GM12878 (cell line): ENCODE data around the gene EHMT2. TPM values are rescaled to one million over a fixed set of nuclear protein-coding genes. Genes with fewer than 3 reads are reported as not detected.

Source experiments
- ATAC-seq: fragments of 200-7000 bp; cut with Tn5 transposase; 3 replicates; pipeline ENCODE4 v1.9.1; 2020; ENCODE audit warnings: mild to moderate bottlenecking, moderate library complexity
- BruUV-seq: library from RNA; stranded (reverse); fragments of 400-500 nt; replicated peaks from 2 replicates; lab custom pipeline; 2021; lab: Mats Ljungman, UMichigan
- CTCF ChIA-PET: fragments of 300-600 bp; sonication (Branson Sonifier 250); formaldehyde crosslinking; extraction: SDS; loops from one replicate; lab custom pipeline; 2021; ENCODE audit warnings: inconsistent platforms; lab: Yijun Ruan, JAX
- POLR2A ChIA-PET: fragments of 350-600 bp; formaldehyde crosslinking; extraction: SDS; loops from one replicate; lab custom pipeline; 2021; ENCODE audit warnings: inconsistent platforms; lab: Charles Lee
- RAD21 ChIA-PET: fragments of 300-600 bp; sonication (Branson Sonifier 250); formaldehyde crosslinking; loops from one replicate; lab custom pipeline; 2023; ENCODE audit warnings: antibody characterized with exemption; ENCODE audit not compliant: unreplicated experiment; lab: Charles Lee
- SMC1A ChIA-PET: fragments of 300-600 bp; sonication (Branson Sonifier 250); formaldehyde crosslinking; loops from one replicate; lab custom pipeline; 2023; ENCODE audit not compliant: unreplicated experiment, uncharacterized antibody; lab: Charles Lee
- DNase-seq: peaks from one replicate; pipeline ENCODE4 v3.0.0-alpha.2; 2011; ENCODE audit warnings: low read depth, low spot score
- FAIRE-seq: peaks from 3 replicates; lab custom pipeline; 2011; peaks lifted over from hg19 to GRCh38; lab: Jason Lieb, UNC
- H2AFZ ChIP-seq: 2 replicates; pipeline ENCODE4 v1.6.0; 2011; ENCODE audit warnings: low read depth, low read length, control low read depth; ENCODE audit not compliant: control insufficient read depth
- H3K27ac ChIP-seq: 2 replicates; pipeline ENCODE4 v1.5.1; 2011; ENCODE audit warnings: control low read depth; ENCODE audit not compliant: control insufficient read depth, insufficient read depth
- H3K27me3 ChIP-seq, 2 experiments: replicated peaks in 1 of 2; 2 replicates each; pipeline versions ENCODE4 v1.6.0 to v1.6.1; 2011; ENCODE audit warnings: low read length in 1 of 2; ENCODE audit not compliant: control insufficient read depth in 2 of 2, insufficient read depth in 2 of 2
- H3K36me3 ChIP-seq, 2 experiments: 2 replicates each; pipeline ENCODE4 v1.5.1; 2011; ENCODE audit warnings: low read length in 1 of 2; ENCODE audit not compliant: control insufficient read depth in 2 of 2, insufficient read depth in 2 of 2
- H3K4me1 ChIP-seq: 2 replicates; pipeline ENCODE4 v1.6.1; 2011; ENCODE audit warnings: mild to moderate bottlenecking, low read length, moderate library complexity, mixed read lengths; ENCODE audit not compliant: control insufficient read depth, insufficient read depth
- H3K4me2 ChIP-seq: 2 replicates; pipeline ENCODE4 v1.6.0; 2011; ENCODE audit warnings: control low read depth; ENCODE audit not compliant: control insufficient read depth, insufficient read depth
- H3K4me3 ChIP-seq: fragments of 200-600 bp; sonication (generic); 2 replicates; pipeline ENCODE4 v1.5.1; 2016
- H3K79me2 ChIP-seq: 2 replicates; pipeline ENCODE4 v1.6.0; 2011; ENCODE audit warnings: low read length; ENCODE audit not compliant: control insufficient read depth, insufficient read depth
- H3K9ac ChIP-seq: 2 replicates; pipeline ENCODE4 v1.8.0; 2011; ENCODE audit warnings: low read length, control low read depth, mixed read lengths; ENCODE audit not compliant: control insufficient read depth, insufficient read depth
- H3K9me3 ChIP-seq: replicated peaks from 3 replicates; pipeline ENCODE4 v1.5.1; 2011; ENCODE audit warnings: mild to moderate bottlenecking, low read length; ENCODE audit not compliant: control insufficient read depth, insufficient read depth
- H4K20me1 ChIP-seq: 2 replicates; pipeline ENCODE4 v1.6.0; 2011; ENCODE audit not compliant: control insufficient read depth, insufficient read depth
- ASH2L ChIP-seq: fragments of 300-600, 200-600 bp; sonication (generic); IDR thresholded peaks from 2 replicates; pipeline ENCODE4 v1.6.1; 2017; ENCODE audit warnings: low read depth, mild to moderate bottlenecking, borderline replicate concordance
- BHLHE40 ChIP-seq, 2 experiments: fragments of 450-650 bp in 1 of 2; IDR thresholded peaks; 2 replicates each; pipeline ENCODE4 v1.6.1; 2011 to 2017; ENCODE audit warnings: low read depth in 2 of 2, borderline replicate concordance in 1 of 2, improper control_type of control experiment in 1 of 2, low read length in 1 of 2, mild to moderate bottlenecking in 1 of 2
- IKZF2 ChIP-seq, 2 experiments: fragments of 450-650 bp; IDR thresholded peaks; 2 replicates each; pipeline ENCODE4 v1.6.1; 2017; ENCODE audit warnings: mild to moderate bottlenecking in 2 of 2, moderate library complexity in 2 of 2
- JUND ChIP-seq: IDR thresholded peaks from 2 replicates; pipeline ENCODE4 v1.6.1; 2012; ENCODE audit warnings: low read depth, mild to moderate bottlenecking, low read length, improper control_type of control experiment, moderate library complexity
- MLLT1 ChIP-seq: fragments of 450-650 bp; IDR thresholded peaks from 2 replicates; pipeline ENCODE4 v1.6.1; 2016; ENCODE audit warnings: mild to moderate bottlenecking
- NKRF ChIP-seq: fragments of 450-650 bp; conservative IDR thresholded peaks from 2 replicates; pipeline ENCODE4 v1.6.1; 2017; ENCODE audit warnings: mild to moderate bottlenecking, moderate library complexity
- PAX5 ChIP-seq: IDR thresholded peaks from 2 replicates; pipeline ENCODE4 v1.6.1; 2011; ENCODE audit warnings: low read depth, low read length, borderline replicate concordance
- POLR2A ChIP-seq: IDR thresholded peaks from 2 replicates; pipeline ENCODE4 v1.6.1; 2011; ENCODE audit warnings: low read depth, mild to moderate bottlenecking, low read length
- WGBS: methylation state at CpG from one replicate; pipeline ENCODE4 v1.1.6; 2016; ENCODE audit warnings: low lambda C conversion rate; ENCODE audit not compliant: insufficient replicate concordance, insufficient coverage; ENCODE audit errors: missing lambda C conversion rate; 5-methylcytosine and 5-hydroxymethylcytosine counted together
- in situ Hi-C: fragments of 300-500 bp; cut with MboI; formaldehyde crosslinking; loops from 9 replicates; pipeline ENCODE4 v1.14.3; 2018; ENCODE audit warnings: mixed read lengths
- intact Hi-C: fragments of 100-400 bp; cut with micrococcal nuclease; formaldehyde crosslinking; loops from one replicate; pipeline ENCODE4 v1.14.2; 2022; ENCODE audit not compliant: unreplicated experiment
- polyA plus RNA-seq, 11 experiments: library from polyadenylated mRNA; depleted of rRNA in 4 of 11; unstranded in 6 of 11; stranded (reverse) in 5 of 11; fragments of >200 nt; fragmentation: Nextera tagmentation in 4 of 11; fragmentation: Illumina TruSeq in 1 of 11; extraction: Ambion mirVana in 4 of 11; extraction: Trizol in 1 of 11; gene quantifications; 1 replicate in 1 of 11; 2 replicates in 10 of 11; pipeline versions ENCODE4 v1.2.1 to v1.2.3, GENCODE V29; 2011 to 2016; ENCODE audit warnings: inconsistent platforms in 2 of 11, missing spikeins in 2 of 11, low read depth in 1 of 11
- total RNA-seq, 4 experiments: library from RNA; depleted of rRNA in 3 of 4; stranded (reverse); fragments of >200 nt in 3 of 4; fragmentation: Illumina TruSeq in 1 of 4; extraction: Trizol in 1 of 4; gene quantifications; 2 replicates each; pipeline versions ENCODE4 v1.2.1 to v1.2.3, GENCODE V29; 2013 to 2021

Gene EHMT2
- total and polyA plus RNA-seq, 10 of the 15 experiments (the other 5 are each of a cell fraction or from before 2014, with no cell fraction given): 1.7 to 53.2 (median 36.3) TPM

DNA sequence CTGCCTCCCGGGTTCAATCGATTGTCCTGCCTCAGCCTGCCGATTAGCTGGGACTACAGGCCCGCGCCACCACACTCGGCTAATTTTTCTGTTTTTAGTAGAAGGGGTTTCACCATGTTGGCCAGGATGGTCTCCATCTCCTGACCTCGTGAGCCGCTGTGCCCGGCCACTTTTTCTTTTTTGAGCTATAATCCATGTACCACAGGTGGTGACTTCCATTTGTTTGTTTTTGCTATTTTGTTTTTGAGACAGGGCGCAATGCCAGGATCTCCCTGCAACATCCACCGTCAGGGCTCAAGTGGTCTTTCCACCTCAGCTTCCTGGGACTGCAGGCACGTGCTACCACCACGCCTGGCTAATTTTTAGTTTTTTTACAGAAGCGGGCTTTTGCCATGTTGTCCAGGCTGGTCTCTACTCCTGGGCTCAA is 61.4 kb downstream of the EHMT2 start:
- CTCF ChIA-PET: interaction anchor here (0.7 to 3.3 kb wide), 7 partner anchors 27 to 461 kb away, joined by 3 to 22 read pairs (median 3); partner anchors contain the start of genes CLIC1 and NEU1
- Histone ChIP-seq H4K20me1 (peaks cover 9% of the 10 kb centered on the region), H2AFZ (no peak overlapping the region), H3K27ac (peak overlapping the region; percentile 96), H3K4me3 (peak overlapping the region; percentile 82), H3K4me2 (peak overlapping the region; percentile 30)
- intact Hi-C loops (no loop called here), in situ Hi-C loops (loop anchor here (10.0 kb wide), 1 partner anchor 291 kb away; the partner anchor contains the start of genes ATP6V1G2, DDX39B and NFKBIL1)
- POLR2A ChIA-PET: interaction anchor here (0.7 to 10.9 kb wide), 10 partner anchors 8 to 184 kb away, joined by 3 to 122 read pairs (median 4); partner anchors contain the start of genes CLIC1, HSPA1A, HSPA1B and HSPA1L
- SMC1A ChIA-PET: interaction anchor here (0.8 to 1.2 kb wide), 4 partner anchors 41 to 106 kb away, joined by 3 to 4 read pairs (median 4); no protein-coding TSS in a partner anchor
- BruUV-seq: no TSS peak
- no peak for DNase-seq
- no peak for ATAC-seq
- RAD21 ChIA-PET: interaction anchor here (0.6 to 1.0 kb wide), 6 partner anchors 14 to 1520 kb away, joined by 3 to 5 read pairs (median 3); no protein-coding TSS in a partner anchor
- FAIRE-seq: no peak
- TF ChIP-seq JUND (no peak), POLR2A (peak; percentile 53), PAX5 (0 out of 2 replicates have a peak, but pooled peaks have one; percentile 45), ASH2L (no peak), IKZF2 (IDR thresholded peaks at IDR 0.05) (peak in 1 of 2 experiments; percentile 14; a peak in 1 of 4 replicates), NKRF (no peak), MLLT1 (0 out of 2 replicates have a peak, but pooled peaks have one; percentile 27), BHLHE40 (IDR thresholded peaks at IDR 0.05; ENCODE audit: borderline replicate concordance in 1 of 2, low read depth in 2 of 2, low read length in 1 of 2) (peak; percentile 80 to 88)
- TF ChIP-seq, all 136 proteins: peak for 5
- peak overlapping the region; percentile 90 for H3K9ac ChIP-seq
- no peaks in the 10 kb centered on the region for H3K27me3 ChIP-seq
- peaks cover 10 to 24% of the 10 kb centered on the region in 2 experiments for H3K36me3 ChIP-seq
- peaks cover 20% of the 10 kb centered on the region for H3K4me1 ChIP-seq
- H3K9me3 ChIP-seq: no peaks in the 10 kb centered on the region
- WGBS: 2% methylated on average over 14 of the region's 14 CpGs
- peaks cover 59% of the 10 kb centered on the region for H3K79me2 ChIP-seq
